SK-N-SH (cell line): Measurements from ENCODE around the gene ELFN2. TPM values are rescaled to one million over a fixed set of nuclear protein-coding genes. Genes with fewer than 3 reads are reported as not detected.

Experiments used
- CTCF ChIA-PET: fragments of 300-600, 350-600 bp; formaldehyde crosslinking; extraction: SDS; loops from one replicate; lab custom pipeline; 2021; lab: Yijun Ruan, JAX
- POLR2A ChIA-PET: fragments of 350-600 bp; sonication (Branson Sonifier 250); formaldehyde crosslinking; extraction: SDS; loops from one replicate; lab custom pipeline; 2020; ENCODE audit warnings: antibody characterized with exemption, inconsistent platforms; lab: Yijun Ruan, JAX
- DNase-seq: peaks from one replicate; pipeline ENCODE4 v3.0.0; 2012
- H2AFZ ChIP-seq: fragments of 200-600 bp; sonication (generic); 2 replicates; pipeline ENCODE4 v1.8.1; 2016; ENCODE audit warnings: antibody characterized with exemption, mild to moderate bottlenecking, low read depth
- H3F3A ChIP-seq: fragments of 200-600 bp; sonication (generic); replicated peaks from 2 replicates; pipeline ENCODE3; 2016; ENCODE audit warnings: antibody characterized with exemption, mild to moderate bottlenecking; ENCODE audit not compliant: insufficient read depth
- H3K27ac ChIP-seq, 2 experiments: fragments of 200-500 bp in 1 of 2; fragments of 200-600 bp in 1 of 2; sonication (Bioruptor generic) in 1 of 2; sonication (generic), shearing (Covaris generic) in 1 of 2; 2 replicates each; pipeline versions ENCODE4 v1.5.1 to v1.6.1; 2014 to 2016; ENCODE audit warnings: low read depth in 2 of 2, inconsistent platforms in 1 of 2, low read length in 1 of 2, mild to moderate bottlenecking in 1 of 2, mixed read lengths in 1 of 2
- H3K27me3 ChIP-seq: fragments of 200-600 bp; sonication (generic), shearing (Covaris generic); 2 replicates; pipeline ENCODE4 v1.6.1; 2016; ENCODE audit warnings: mixed run types; ENCODE audit not compliant: insufficient read depth
- H3K36me3 ChIP-seq, 2 experiments: fragments of 200-500 bp in 1 of 2; fragments of 200-600 bp in 1 of 2; sonication (Bioruptor generic) in 1 of 2; sonication (generic) in 1 of 2; replicated peaks in 1 of 2; 2 replicates each; pipeline versions ENCODE3 to v1.5.1; 2014 to 2016; ENCODE audit warnings: low read length in 1 of 2, mild to moderate bottlenecking in 1 of 2; ENCODE audit not compliant: insufficient read depth in 2 of 2, control insufficient read depth in 1 of 2
- H3K4me1 ChIP-seq, 2 experiments: fragments of 200-500 bp in 1 of 2; fragments of 200-600 bp in 1 of 2; sonication (Bioruptor generic) in 1 of 2; sonication (generic), shearing (Covaris generic) in 1 of 2; 2 replicates each; pipeline versions ENCODE4 v1.5.1 to v1.6.1; 2014 to 2016; ENCODE audit warnings: low read depth in 1 of 2, low read length in 1 of 2, mixed run types in 1 of 2; ENCODE audit not compliant: insufficient read depth in 2 of 2, control insufficient read depth in 1 of 2
- H3K4me2 ChIP-seq: fragments of 200-600 bp; sonication (generic), shearing (Covaris generic); 2 replicates; pipeline ENCODE4 v1.6.1; 2017; ENCODE audit warnings: mixed run types
- H3K4me3 ChIP-seq, 2 experiments: fragments of 200-500 bp in 1 of 2; fragments of 200-600 bp in 1 of 2; sonication (Bioruptor generic) in 1 of 2; sonication (generic), shearing (Covaris generic) in 1 of 2; 2 replicates each; pipeline versions ENCODE4 v1.5.1 to v1.8.1; 2014 to 2016; ENCODE audit warnings: low read depth in 2 of 2, inconsistent platforms in 1 of 2, low read length in 1 of 2, mild to moderate bottlenecking in 1 of 2, mixed read lengths in 1 of 2, moderate library complexity in 1 of 2
- H3K79me2 ChIP-seq: fragments of 200-600 bp; sonication (generic); 2 replicates; pipeline ENCODE4 v1.8.1; 2017; ENCODE audit warnings: mild to moderate bottlenecking; ENCODE audit not compliant: insufficient read depth
- H3K9ac ChIP-seq: fragments of 200-600 bp; sonication (generic); 2 replicates; pipeline ENCODE4 v1.6.1; 2017; ENCODE audit warnings: mixed run types
- H3K9me2 ChIP-seq: fragments of 200-600 bp; sonication (generic); 2 replicates; pipeline ENCODE4 v1.6.1; 2017; ENCODE audit warnings: mixed run types
- H3K9me3 ChIP-seq: fragments of 200-600 bp; sonication (generic); 2 replicates; pipeline ENCODE4 v1.6.1; 2017; ENCODE audit warnings: mixed run types, mild to moderate bottlenecking, moderate library complexity
- H4K20me1 ChIP-seq: fragments of 200-600 bp; sonication (generic); 2 replicates; pipeline ENCODE4 v1.6.1; 2017; ENCODE audit warnings: mild to moderate bottlenecking, mixed run types; ENCODE audit not compliant: insufficient read depth
- CHD2 ChIP-seq: fragments of 150-350 bp; IDR thresholded peaks from 2 replicates; pipeline ENCODE4 v1.6.1; 2018; ENCODE audit warnings: low read length; ENCODE audit not compliant: partially characterized antibody
- ELF1 ChIP-seq: IDR thresholded peaks from 2 replicates; pipeline ENCODE4 v1.4.0; 2012
- EZH2phosphoT487 ChIP-seq: fragments of 200-600 bp; sonication (generic); IDR thresholded peaks from 2 replicates; pipeline ENCODE4 v1.6.1; 2017; ENCODE audit warnings: low read depth, mixed run types, mild to moderate bottlenecking, antibody characterized with exemption, moderate library complexity, borderline replicate concordance
- FOSL2 ChIP-seq: IDR thresholded peaks from 2 replicates; pipeline ENCODE4 v1.4.0; 2012; ENCODE audit warnings: low read depth, mild to moderate bottlenecking, moderate library complexity, borderline replicate concordance
- GABPA ChIP-seq: IDR thresholded peaks from 2 replicates; pipeline ENCODE4 v1.4.0; 2012; ENCODE audit warnings: low read depth, mild to moderate bottlenecking
- GATA2 ChIP-seq: sonication (generic); formaldehyde crosslinking; IDR thresholded peaks from 2 replicates; pipeline ENCODE4 v1.5.0; 2020; ENCODE audit warnings: mild to moderate bottlenecking, missing genetic modification reagents
- JUND ChIP-seq: IDR thresholded peaks from 2 replicates; pipeline ENCODE4 v1.4.0; 2012
- MXI1 ChIP-seq: IDR thresholded peaks from 2 replicates; pipeline ENCODE4 v1.6.1; 2012; ENCODE audit warnings: mild to moderate bottlenecking, low read depth, low read length, improper control_type of control experiment
- RAD21 ChIP-seq: IDR thresholded peaks from 2 replicates; pipeline ENCODE4 v1.6.1; 2012; ENCODE audit warnings: mild to moderate bottlenecking, low read length
- RFX5 ChIP-seq: IDR thresholded peaks from 2 replicates; pipeline ENCODE4 v1.6.1; 2012; ENCODE audit warnings: mild to moderate bottlenecking, improper control_type of control experiment, low read length
- TAF1 ChIP-seq: IDR thresholded peaks from 2 replicates; pipeline ENCODE4 v1.6.1; 2012; ENCODE audit warnings: low read depth, mild to moderate bottlenecking, low read length, moderate library complexity, borderline replicate concordance
- TCF12 ChIP-seq: IDR thresholded peaks from 2 replicates; pipeline ENCODE4 v1.4.0; 2012
- TEAD4 ChIP-seq: IDR thresholded peaks from 2 replicates; pipeline ENCODE4 v1.4.0; 2012; ENCODE audit warnings: mild to moderate bottlenecking, borderline replicate concordance; ENCODE audit not compliant: insufficient read depth
- WGBS: methylation state at CpG from one replicate; pipeline ENCODE4 v1.1.6; 2017; ENCODE audit warnings: low lambda C conversion rate; 5-methylcytosine and 5-hydroxymethylcytosine counted together
- polyA plus RNA-seq, 3 experiments: library from polyadenylated mRNA; depleted of rRNA; stranded (reverse); fragments of >200 nt; gene quantifications; 2 replicates each; pipeline ENCODE4 v1.2.3, GENCODE V29; 2012
- TF ChIP-seq, protein P1 (sequence below): IDR thresholded peaks from 2 replicates; pipeline ENCODE4 v1.4.0; 2012; ENCODE audit warnings: low read depth, borderline replicate concordance
- TF ChIP-seq, protein P2 (sequence below): IDR thresholded peaks from 2 replicates; pipeline ENCODE4 v1.6.1; 2012; ENCODE audit warnings: mild to moderate bottlenecking, low read depth, low read length, moderate library complexity
- TF ChIP-seq, protein P3 (sequence below): fragments of 200-600 bp; sonication (generic); IDR thresholded peaks from 2 replicates; pipeline ENCODE4 v1.6.1; 2017; ENCODE audit warnings: antibody characterized with exemption, mild to moderate bottlenecking, moderate library complexity
- TF ChIP-seq, protein P4 (sequence below): IDR thresholded peaks from 2 replicates; pipeline ENCODE4 v1.4.0; 2012; ENCODE audit warnings: low read depth, borderline replicate concordance
- TF ChIP-seq, protein P5 (sequence below): fragments of 150-350 bp; IDR thresholded peaks from 2 replicates; pipeline ENCODE4 v1.6.1; 2017; ENCODE audit warnings: antibody characterized with exemption, low read length, low read depth, borderline replicate concordance
- TF ChIP-seq, protein P6 (sequence below): IDR thresholded peaks from 2 replicates; pipeline ENCODE4; 2012

ELFN2 gene
- polyA plus RNA-seq, 1 of the 3 experiments (the other 2 are of a cell fraction), result 2.8 TPM

DNA sequence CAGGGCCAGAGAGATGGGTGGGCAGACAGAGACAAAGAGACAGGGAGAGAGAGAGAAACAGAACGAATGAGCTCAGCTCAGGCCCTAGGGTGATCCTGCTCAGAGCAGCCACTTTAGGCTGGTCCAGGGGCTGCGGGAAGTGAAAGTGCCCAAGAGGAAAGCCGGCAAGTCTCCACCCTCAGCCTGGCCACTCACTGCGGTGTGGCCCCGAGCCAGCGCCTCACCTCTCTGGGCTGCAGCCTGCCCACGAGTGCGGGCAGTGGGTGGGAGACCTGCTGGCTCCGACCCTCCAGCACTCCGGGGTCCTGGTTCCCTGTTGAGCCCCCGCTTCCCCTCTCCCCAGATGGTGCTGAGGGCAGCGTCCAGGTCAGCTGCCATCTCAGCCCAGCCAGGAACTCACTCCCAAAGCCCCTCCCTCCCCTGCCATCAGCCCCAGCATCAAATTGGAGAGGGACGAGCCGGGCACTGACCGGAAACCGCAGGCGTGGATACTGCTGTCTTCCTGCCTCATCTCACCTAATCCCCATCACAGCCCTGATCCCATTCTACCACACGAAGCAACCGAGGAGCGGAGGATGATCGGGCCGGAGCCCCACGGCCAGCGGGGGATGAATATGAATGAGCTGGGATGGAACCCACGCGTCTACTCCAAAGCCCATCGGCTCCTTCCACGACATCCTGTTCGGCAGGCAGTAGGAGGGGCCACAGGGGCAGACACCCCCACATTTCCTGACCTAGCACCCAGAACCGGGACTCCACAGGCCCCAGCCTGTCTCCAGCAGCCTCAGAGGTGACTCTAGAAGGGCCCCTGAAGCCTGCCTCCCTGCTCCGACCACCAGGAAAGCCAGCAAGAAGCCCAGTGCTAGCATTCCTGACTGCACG lies 16.9 kb downstream of the ELFN2 start:
- Histone ChIP-seq H4K20me1 (no peaks in the 10 kb centered on the region), H3F3A (no peaks in the 10 kb centered on the region), H3K36me3 (no peaks in the 10 kb centered on the region), H3K9ac (no peak overlapping the region), H3K9me3 (no peaks in the 10 kb centered on the region), H3K9me2 (no peaks in the 10 kb centered on the region), H3K27ac (no peak overlapping the region), H2AFZ (no peak overlapping the region), H3K4me1 (no peaks in the 10 kb centered on the region; a peak in 1 of 4 replicates), H3K79me2 (no peaks in the 10 kb centered on the region), H3K4me2 (no peak overlapping the region), H3K4me3 (no peak overlapping the region), H3K27me3 (no peaks in the 10 kb centered on the region)
- TF ChIP-seq JUND, result no peak
- TF ChIP-seq RAD21, result no peak
- TF ChIP-seq GABPA, result no peak
- TF ChIP-seq ELF1, result no peak
- TF ChIP-seq FOSL2, result no peak
- no peak for TF ChIP-seq RFX5
- TF ChIP-seq, protein P1, sequence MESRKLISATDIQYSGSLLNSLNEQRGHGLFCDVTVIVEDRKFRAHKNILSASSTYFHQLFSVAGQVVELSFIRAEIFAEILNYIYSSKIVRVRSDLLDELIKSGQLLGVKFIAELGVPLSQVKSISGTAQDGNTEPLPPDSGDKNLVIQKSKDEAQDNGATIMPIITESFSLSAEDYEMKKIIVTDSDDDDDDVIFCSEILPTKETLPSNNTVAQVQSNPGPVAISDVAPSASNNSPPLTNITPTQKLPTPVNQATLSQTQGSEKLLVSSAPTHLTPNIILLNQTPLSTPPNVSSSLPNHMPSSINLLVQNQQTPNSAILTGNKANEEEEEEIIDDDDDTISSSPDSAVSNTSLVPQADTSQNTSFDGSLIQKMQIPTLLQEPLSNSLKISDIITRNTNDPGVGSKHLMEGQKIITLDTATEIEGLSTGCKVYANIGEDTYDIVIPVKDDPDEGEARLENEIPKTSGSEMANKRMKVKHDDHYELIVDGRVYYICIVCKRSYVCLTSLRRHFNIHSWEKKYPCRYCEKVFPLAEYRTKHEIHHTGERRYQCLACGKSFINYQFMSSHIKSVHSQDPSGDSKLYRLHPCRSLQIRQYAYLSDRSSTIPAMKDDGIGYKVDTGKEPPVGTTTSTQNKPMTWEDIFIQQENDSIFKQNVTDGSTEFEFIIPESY, result no peak
- no peak for TF ChIP-seq EZH2phosphoT487
- TF ChIP-seq TCF12, result no peak
- TF ChIP-seq, protein P2, sequence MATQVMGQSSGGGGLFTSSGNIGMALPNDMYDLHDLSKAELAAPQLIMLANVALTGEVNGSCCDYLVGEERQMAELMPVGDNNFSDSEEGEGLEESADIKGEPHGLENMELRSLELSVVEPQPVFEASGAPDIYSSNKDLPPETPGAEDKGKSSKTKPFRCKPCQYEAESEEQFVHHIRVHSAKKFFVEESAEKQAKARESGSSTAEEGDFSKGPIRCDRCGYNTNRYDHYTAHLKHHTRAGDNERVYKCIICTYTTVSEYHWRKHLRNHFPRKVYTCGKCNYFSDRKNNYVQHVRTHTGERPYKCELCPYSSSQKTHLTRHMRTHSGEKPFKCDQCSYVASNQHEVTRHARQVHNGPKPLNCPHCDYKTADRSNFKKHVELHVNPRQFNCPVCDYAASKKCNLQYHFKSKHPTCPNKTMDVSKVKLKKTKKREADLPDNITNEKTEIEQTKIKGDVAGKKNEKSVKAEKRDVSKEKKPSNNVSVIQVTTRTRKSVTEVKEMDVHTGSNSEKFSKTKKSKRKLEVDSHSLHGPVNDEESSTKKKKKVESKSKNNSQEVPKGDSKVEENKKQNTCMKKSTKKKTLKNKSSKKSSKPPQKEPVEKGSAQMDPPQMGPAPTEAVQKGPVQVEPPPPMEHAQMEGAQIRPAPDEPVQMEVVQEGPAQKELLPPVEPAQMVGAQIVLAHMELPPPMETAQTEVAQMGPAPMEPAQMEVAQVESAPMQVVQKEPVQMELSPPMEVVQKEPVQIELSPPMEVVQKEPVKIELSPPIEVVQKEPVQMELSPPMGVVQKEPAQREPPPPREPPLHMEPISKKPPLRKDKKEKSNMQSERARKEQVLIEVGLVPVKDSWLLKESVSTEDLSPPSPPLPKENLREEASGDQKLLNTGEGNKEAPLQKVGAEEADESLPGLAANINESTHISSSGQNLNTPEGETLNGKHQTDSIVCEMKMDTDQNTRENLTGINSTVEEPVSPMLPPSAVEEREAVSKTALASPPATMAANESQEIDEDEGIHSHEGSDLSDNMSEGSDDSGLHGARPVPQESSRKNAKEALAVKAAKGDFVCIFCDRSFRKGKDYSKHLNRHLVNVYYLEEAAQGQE, result no peak
- no peak for TF ChIP-seq GATA2 (CRISPR knock-in tag)
- no peak for TF ChIP-seq TEAD4
- TF ChIP-seq MXI1, result no peak
- TF ChIP-seq, protein P3, sequence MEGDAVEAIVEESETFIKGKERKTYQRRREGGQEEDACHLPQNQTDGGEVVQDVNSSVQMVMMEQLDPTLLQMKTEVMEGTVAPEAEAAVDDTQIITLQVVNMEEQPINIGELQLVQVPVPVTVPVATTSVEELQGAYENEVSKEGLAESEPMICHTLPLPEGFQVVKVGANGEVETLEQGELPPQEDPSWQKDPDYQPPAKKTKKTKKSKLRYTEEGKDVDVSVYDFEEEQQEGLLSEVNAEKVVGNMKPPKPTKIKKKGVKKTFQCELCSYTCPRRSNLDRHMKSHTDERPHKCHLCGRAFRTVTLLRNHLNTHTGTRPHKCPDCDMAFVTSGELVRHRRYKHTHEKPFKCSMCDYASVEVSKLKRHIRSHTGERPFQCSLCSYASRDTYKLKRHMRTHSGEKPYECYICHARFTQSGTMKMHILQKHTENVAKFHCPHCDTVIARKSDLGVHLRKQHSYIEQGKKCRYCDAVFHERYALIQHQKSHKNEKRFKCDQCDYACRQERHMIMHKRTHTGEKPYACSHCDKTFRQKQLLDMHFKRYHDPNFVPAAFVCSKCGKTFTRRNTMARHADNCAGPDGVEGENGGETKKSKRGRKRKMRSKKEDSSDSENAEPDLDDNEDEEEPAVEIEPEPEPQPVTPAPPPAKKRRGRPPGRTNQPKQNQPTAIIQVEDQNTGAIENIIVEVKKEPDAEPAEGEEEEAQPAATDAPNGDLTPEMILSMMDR, result no peak
- TF ChIP-seq, protein P4, sequence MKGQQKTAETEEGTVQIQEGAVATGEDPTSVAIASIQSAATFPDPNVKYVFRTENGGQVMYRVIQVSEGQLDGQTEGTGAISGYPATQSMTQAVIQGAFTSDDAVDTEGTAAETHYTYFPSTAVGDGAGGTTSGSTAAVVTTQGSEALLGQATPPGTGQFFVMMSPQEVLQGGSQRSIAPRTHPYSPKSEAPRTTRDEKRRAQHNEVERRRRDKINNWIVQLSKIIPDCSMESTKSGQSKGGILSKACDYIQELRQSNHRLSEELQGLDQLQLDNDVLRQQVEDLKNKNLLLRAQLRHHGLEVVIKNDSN, result no peak
- no peak for TF ChIP-seq CHD2
- TF ChIP-seq, protein P5, sequence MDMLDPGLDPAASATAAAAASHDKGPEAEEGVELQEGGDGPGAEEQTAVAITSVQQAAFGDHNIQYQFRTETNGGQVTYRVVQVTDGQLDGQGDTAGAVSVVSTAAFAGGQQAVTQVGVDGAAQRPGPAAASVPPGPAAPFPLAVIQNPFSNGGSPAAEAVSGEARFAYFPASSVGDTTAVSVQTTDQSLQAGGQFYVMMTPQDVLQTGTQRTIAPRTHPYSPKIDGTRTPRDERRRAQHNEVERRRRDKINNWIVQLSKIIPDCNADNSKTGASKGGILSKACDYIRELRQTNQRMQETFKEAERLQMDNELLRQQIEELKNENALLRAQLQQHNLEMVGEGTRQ, result no peak
- TF ChIP-seq, protein P6, sequence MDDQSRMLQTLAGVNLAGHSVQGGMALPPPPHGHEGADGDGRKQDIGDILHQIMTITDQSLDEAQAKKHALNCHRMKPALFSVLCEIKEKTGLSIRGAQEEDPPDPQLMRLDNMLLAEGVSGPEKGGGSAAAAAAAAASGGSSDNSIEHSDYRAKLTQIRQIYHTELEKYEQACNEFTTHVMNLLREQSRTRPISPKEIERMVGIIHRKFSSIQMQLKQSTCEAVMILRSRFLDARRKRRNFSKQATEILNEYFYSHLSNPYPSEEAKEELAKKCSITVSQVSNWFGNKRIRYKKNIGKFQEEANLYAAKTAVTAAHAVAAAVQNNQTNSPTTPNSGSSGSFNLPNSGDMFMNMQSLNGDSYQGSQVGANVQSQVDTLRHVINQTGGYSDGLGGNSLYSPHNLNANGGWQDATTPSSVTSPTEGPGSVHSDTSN, result no peak
- no peak for TF ChIP-seq TAF1
- ChIA-PET CTCF (interaction anchor here (0.6 kb wide), 1 partner anchor 79 kb away, joined by 3 read pairs; no protein-coding TSS in a partner anchor), POLR2A (no interaction called here)
- 81% methylated on average over 25 of the region's 32 CpGs for WGBS
- no peak for DNase-seq
